GM21737 (cell line): ENCODE data around the gene NRXN3.

Experiments
- ATAC-seq: cut with Tn5 transposase; IDR thresholded peaks from one replicate; pipeline ENCODE4 v1.9.1; 2021; ENCODE audit warnings: mild to moderate bottlenecking, moderate library complexity; ENCODE audit not compliant: unreplicated experiment

NRXN3 gene

GRCh38 chr14:78170203-78170602 lies at the start of gene NRXN3:
Gene NRXN3, plus strand, starts transcription at chr14:78170373. Its CDS starts 72,721 bp downstream, at chr14:78243094.
- ATAC-seq = no peak

- no peak for ATAC-seq
These were observed 47.7 kb upstream of the NRXN3 start for GRCh38 chr14:78122436-78122835.

- no peak for ATAC-seq
These were observed 46.4 kb upstream of the NRXN3 start for GRCh38 chr14:78123650-78124253.

GRCh38 chr14:78127961-78128360 lies 42.2 kb upstream of the NRXN3 start:
- no peak for ATAC-seq

- ATAC-seq = no peak
These were observed 40.8 kb upstream of the NRXN3 start for GRCh38 chr14:78129375-78129774.

- no peak for ATAC-seq
These were observed 39.8 kb upstream of the NRXN3 start for GRCh38 chr14:78130356-78130755.

GRCh38 chr14:78131201-78131600 lies 39.0 kb upstream of the NRXN3 start:
- ATAC-seq = no peak

GRCh38 chr14:78131616-78132015 lies 38.6 kb upstream of the NRXN3 start:
- no peak for ATAC-seq

- ATAC-seq = no peak
These were observed 34.7 kb upstream of the NRXN3 start for GRCh38 chr14:78135450-78135891.

GRCh38 chr14:78136695-78137094 lies 33.5 kb upstream of the NRXN3 start:
- ATAC-seq = no peak

GRCh38 chr14:78141590-78141989 lies 28.6 kb upstream of the NRXN3 start:
- no peak for ATAC-seq

GRCh38 chr14:78142998-78143397 lies 27.2 kb upstream of the NRXN3 start:
- no peak for ATAC-seq

- no peak for ATAC-seq
These were observed 26.6 kb upstream of the NRXN3 start for GRCh38 chr14:78143489-78144145.

- no peak for ATAC-seq
These were observed 17.7 kb upstream of the NRXN3 start for GRCh38 chr14:78152201-78153063.

- no peak for ATAC-seq
These were observed 17.2 kb upstream of the NRXN3 start for GRCh38 chr14:78153064-78153341.

- no peak for ATAC-seq
These were observed 15.3 kb upstream of the NRXN3 start for GRCh38 chr14:78154827-78155226.

- ATAC-seq = no peak
These were observed 14.0 kb upstream of the NRXN3 start for GRCh38 chr14:78156196-78156595.

GRCh38 chr14:78157494-78158437 lies 12.4 kb upstream of the NRXN3 start:
- ATAC-seq = no peak

- no peak for ATAC-seq
These were observed 8.0 kb upstream of the NRXN3 start for GRCh38 chr14:78162202-78162601.

- no peak for ATAC-seq
These were observed 5.8 kb upstream of the NRXN3 start for GRCh38 chr14:78164226-78164853.
